Measurements from ENCODE around the gene LHX8.

GRCh38 chr1:75129660-75129982 lies 4.6 kb upstream of the LHX8 start:
- TF ChIP-seq CTCF (conservative IDR thresholded peaks at IDR 0.05; ENCODE audit: low read depth, low read length) (no peak), EZH2 (IDR thresholded peaks at IDR 0.05; ENCODE audit: borderline replicate concordance, low read depth, low read length, poor library complexity, severe bottlenecking) (no peak)
